Measurements from ENCODE around the gene CKAP2. TPM values are rescaled to one million over a fixed set of nuclear protein-coding genes. Genes with fewer than 3 reads are reported as not detected.

The CKAP2 gene
- total RNA-seq, 4 donors from 2014 or later: 0.26 to 35.9 (median 11.2) TPM

DNA sequence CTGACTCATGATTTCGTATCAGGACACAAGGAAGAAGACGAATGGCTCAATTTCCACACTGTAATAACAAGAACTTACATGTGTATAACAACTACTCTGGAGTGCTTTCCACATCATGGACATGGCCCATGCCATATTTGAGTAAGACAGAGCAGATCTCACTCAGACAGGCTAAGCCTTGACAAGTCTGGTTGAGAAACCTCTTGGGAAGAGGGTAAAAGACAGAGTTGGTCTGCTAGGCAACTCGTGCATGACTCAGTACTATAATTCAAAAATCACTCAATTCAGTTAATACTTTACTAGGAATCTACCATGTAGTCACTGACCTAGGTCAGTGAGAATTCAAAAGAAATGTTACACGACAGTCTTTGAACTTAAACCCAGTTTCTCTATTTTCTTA lies 43.6 kb upstream of the CKAP2 start:
- peaks cover 0 to 3% of the 10 kb centered on the region in 2 donors for H3K36me3 ChIP-seq

DNA sequence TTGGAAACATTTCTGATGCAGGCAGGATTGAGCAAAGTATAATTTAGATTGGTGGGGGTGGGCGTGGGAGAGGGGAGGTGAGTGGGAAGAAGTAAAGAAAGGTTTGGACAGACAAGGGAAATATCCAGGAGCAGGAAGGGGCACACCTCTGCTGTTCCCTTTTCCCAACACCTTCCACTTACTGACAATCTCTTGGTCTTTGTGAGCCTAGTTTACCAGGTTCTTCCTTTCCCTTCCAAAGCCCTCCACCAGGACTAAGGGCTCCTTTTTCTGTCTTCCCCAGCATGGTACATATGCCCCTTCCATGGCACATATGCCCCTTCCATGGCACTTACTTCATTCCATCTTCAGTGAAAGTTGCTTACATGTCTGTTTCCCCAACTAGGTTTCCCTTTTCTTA lies 43.1 kb upstream of the CKAP2 start:
- H3K4me1 ChIP-seq: no peaks in the 10 kb centered on the region
- DNase-seq: no peak
- intact Hi-C loops (cut with DNase I; ENCODE audit: low total_unique reads): no loop called here
- H3K27ac ChIP-seq: no peak overlapping the region
- no peak overlapping the region for H3K4me3 ChIP-seq
- TF ChIP-seq, protein P1, sequence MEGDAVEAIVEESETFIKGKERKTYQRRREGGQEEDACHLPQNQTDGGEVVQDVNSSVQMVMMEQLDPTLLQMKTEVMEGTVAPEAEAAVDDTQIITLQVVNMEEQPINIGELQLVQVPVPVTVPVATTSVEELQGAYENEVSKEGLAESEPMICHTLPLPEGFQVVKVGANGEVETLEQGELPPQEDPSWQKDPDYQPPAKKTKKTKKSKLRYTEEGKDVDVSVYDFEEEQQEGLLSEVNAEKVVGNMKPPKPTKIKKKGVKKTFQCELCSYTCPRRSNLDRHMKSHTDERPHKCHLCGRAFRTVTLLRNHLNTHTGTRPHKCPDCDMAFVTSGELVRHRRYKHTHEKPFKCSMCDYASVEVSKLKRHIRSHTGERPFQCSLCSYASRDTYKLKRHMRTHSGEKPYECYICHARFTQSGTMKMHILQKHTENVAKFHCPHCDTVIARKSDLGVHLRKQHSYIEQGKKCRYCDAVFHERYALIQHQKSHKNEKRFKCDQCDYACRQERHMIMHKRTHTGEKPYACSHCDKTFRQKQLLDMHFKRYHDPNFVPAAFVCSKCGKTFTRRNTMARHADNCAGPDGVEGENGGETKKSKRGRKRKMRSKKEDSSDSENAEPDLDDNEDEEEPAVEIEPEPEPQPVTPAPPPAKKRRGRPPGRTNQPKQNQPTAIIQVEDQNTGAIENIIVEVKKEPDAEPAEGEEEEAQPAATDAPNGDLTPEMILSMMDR (IDR thresholded peaks at IDR 0.05): no peak
- TF ChIP-seq POLR2A (IDR thresholded peaks at IDR 0.05): no peak
- H3K36me3 ChIP-seq: peaks cover 0 to 3% of the 10 kb centered on the region in 2 donors
- no peaks in the 10 kb centered on the region for H3K9me3 ChIP-seq
- no peaks in the 10 kb centered on the region for H3K27me3 ChIP-seq

More for the DNA sequence above, 43.6 kb upstream of the CKAP2 start:
- Histone ChIP-seq H3K27me3 (no peaks in the 10 kb centered on the region), H3K4me3 (no peak overlapping the region), H3K27ac (no peak overlapping the region), H3K9me3 (no peaks in the 10 kb centered on the region), H3K4me1 (no peaks in the 10 kb centered on the region)
- intact Hi-C loops (cut with DNase I; ENCODE audit: low total_unique reads): no loop called here
- no peak for TF ChIP-seq POLR2A (IDR thresholded peaks at IDR 0.05)
- TF ChIP-seq, protein P1 (IDR thresholded peaks at IDR 0.05): no peak
- DNase-seq: no peak

DNA sequence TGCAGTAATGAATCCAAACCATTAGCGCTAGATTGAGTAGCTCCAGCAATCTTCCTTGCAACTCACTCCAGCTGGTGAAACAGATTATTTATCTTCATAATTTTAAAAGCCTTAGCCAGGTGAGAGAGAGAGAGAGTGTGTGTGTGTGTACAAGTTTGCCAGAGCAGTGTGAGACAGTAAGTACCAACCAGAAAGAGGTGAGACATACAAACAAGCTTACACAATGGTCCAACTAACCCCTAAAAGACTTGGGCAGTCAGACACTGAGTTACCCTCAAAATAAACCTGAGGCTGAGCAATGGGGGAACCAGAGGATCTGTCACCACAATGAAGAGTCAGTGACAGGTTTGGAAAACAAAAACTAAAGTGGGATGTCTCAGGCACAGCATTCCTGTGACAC lies 41.2 kb upstream of the CKAP2 start:
- DNase-seq: no peak
- H3K4me1 ChIP-seq: no peaks in the 10 kb centered on the region
- H3K36me3 ChIP-seq: peaks cover 0 to 3% of the 10 kb centered on the region in 2 donors
- H3K4me3 ChIP-seq: no peak overlapping the region
- no peaks in the 10 kb centered on the region for H3K27me3 ChIP-seq
- no peaks in the 10 kb centered on the region for H3K9me3 ChIP-seq
- intact Hi-C loops (cut with DNase I; ENCODE audit: low total_unique reads): no loop called here
- no peak overlapping the region for H3K27ac ChIP-seq
- TF ChIP-seq POLR2A (IDR thresholded peaks at IDR 0.05): no peak
- TF ChIP-seq, protein P1 (IDR thresholded peaks at IDR 0.05): no peak

DNA sequence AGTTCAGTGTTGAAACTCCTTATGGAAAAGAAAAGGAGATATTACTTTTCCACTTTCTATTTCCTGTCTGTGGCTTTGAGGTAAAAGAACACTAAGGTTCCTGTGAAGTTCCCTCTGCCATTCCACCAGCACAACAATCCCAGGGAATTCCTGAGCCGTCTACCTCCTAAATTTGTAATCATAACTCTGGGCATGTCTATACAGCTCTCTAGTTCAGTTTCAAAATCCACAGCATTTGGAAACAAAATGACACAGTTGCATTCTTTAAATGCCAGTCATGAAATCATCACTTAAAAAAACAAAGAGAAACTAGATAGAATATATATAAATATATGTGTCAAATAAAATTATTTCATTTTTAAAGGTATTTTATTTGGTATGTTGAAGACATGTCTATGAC lies 40.3 kb upstream of the CKAP2 start:
- no peak for DNase-seq
- Histone ChIP-seq H3K27me3 (no peaks in the 10 kb centered on the region), H3K4me1 (no peaks in the 10 kb centered on the region), H3K36me3 (peaks cover 0 to 3% of the 10 kb centered on the region in 2 donors), H3K9me3 (no peaks in the 10 kb centered on the region), H3K4me3 (no peak overlapping the region), H3K27ac (no peak overlapping the region)
- TF ChIP-seq, protein P1 (IDR thresholded peaks at IDR 0.05): no peak
- TF ChIP-seq POLR2A (IDR thresholded peaks at IDR 0.05): no peak
- intact Hi-C loops (cut with DNase I; ENCODE audit: low total_unique reads): no loop called here

DNA sequence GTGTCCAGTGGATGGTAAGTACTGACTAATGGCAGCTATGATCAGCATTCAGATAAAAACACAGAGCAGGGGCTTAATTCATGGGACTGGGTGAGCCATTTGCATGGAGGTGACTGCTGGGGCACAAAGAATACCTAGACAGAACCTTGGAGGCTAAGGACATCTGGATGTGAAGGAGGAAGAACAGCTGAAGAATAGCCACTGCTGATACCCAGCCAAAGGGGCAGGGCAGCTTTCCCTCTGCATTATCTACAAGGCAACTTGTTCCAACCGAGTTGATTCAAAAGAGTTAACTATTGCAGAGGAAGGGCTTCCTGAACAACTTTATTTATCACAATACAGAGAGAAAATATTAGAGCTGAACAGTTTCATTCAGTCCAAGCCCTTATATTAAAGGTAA lies 36.2 kb upstream of the CKAP2 start:
- no peaks in the 10 kb centered on the region for H3K4me1 ChIP-seq
- intact Hi-C loops (cut with DNase I; ENCODE audit: low total_unique reads): no loop called here
- H3K27ac ChIP-seq: no peak overlapping the region
- DNase-seq: no peak
- H3K9me3 ChIP-seq: no peaks in the 10 kb centered on the region
- no peak for TF ChIP-seq POLR2A (IDR thresholded peaks at IDR 0.05)
- TF ChIP-seq, protein P1 (IDR thresholded peaks at IDR 0.05): no peak
- H3K4me3 ChIP-seq: no peak overlapping the region
- H3K36me3 ChIP-seq: peaks cover 0 to 3% of the 10 kb centered on the region in 2 donors
- no peaks in the 10 kb centered on the region for H3K27me3 ChIP-seq
